GM19025 (cell line): ENCODE data around the gene RAB40C.

Experiments used
- ATAC-seq: cut with Tn5 transposase; IDR thresholded peaks from one replicate; pipeline ENCODE4 v1.9.1; 2021; ENCODE audit warnings: mild to moderate bottlenecking, low read depth, moderate library complexity; ENCODE audit not compliant: unreplicated experiment

RAB40C gene

GRCh38 chr16:572865-573650 lies 16.8 kb upstream of the RAB40C start:
- no peak for ATAC-seq

GRCh38 chr16:574021-574760 lies 15.7 kb upstream of the RAB40C start:
- ATAC-seq = no peak

GRCh38 chr16:575354-576196 lies 14.3 kb upstream of the RAB40C start:
- ATAC-seq = no peak

GRCh38 chr16:576197-576822 lies 13.6 kb upstream of the RAB40C start:
- ATAC-seq = no peak

GRCh38 chr16:576823-577201 lies 13.1 kb upstream of the RAB40C start:
- no peak for ATAC-seq

- ATAC-seq = no peak
Observed at GRCh38 chr16:577796-578195, 12.1 kb upstream of the RAB40C start.

- ATAC-seq = no peak
Observed at GRCh38 chr16:578232-578869, 11.5 kb upstream of the RAB40C start.

- no peak for ATAC-seq
Observed at GRCh38 chr16:578870-579405, 10.9 kb upstream of the RAB40C start.

- ATAC-seq = no peak
Observed at GRCh38 chr16:580141-580945, 9.5 kb upstream of the RAB40C start.

- no peak for ATAC-seq
Observed at GRCh38 chr16:580946-581498, 8.8 kb upstream of the RAB40C start.

- no peak for ATAC-seq
Observed at GRCh38 chr16:582218-582613, 7.7 kb upstream of the RAB40C start.

GRCh38 chr16:582614-583331 lies 7.1 kb upstream of the RAB40C start:
- ATAC-seq = no peak

- ATAC-seq = no peak
Observed at GRCh38 chr16:583470-583814, 6.4 kb upstream of the RAB40C start.

- ATAC-seq = no peak
Observed at GRCh38 chr16:583815-584591, 5.9 kb upstream of the RAB40C start.

- no peak for ATAC-seq
Observed at GRCh38 chr16:585351-585750, 4.5 kb upstream of the RAB40C start.

- no peak for ATAC-seq
Observed at GRCh38 chr16:586047-586644, 3.7 kb upstream of the RAB40C start.
